IMR-90 (cell line): ENCODE measurements around the gene PTCD1. TPM values are rescaled to one million over a fixed set of nuclear protein-coding genes. Genes with fewer than 3 reads are reported as not detected.
A peak's percentile ranks its signal among the peaks of the same experiment; 100 is the strongest.

Experiments used
- ATAC-seq: fragments of 200-7000 bp; cut with Tn5 transposase; 2 replicates; pipeline ENCODE4 v1.9.1; 2020; ENCODE audit warnings: low read depth, mild to moderate bottlenecking, moderate library complexity
- BruUV-seq: library from RNA; stranded (reverse); fragments of 400-500 nt; replicated peaks from 2 replicates; lab custom pipeline; 2021; lab: Mats Ljungman, UMichigan
- CTCF ChIA-PET: fragments of 300-600 bp; formaldehyde crosslinking; extraction: SDS; loops from one replicate; lab custom pipeline; 2021; ENCODE audit warnings: antibody characterized with exemption; lab: Yijun Ruan, JAX
- POLR2A ChIA-PET: fragments of 300-600 bp; sonication (Branson Sonifier 250); formaldehyde crosslinking; loops from one replicate; lab custom pipeline; 2022; ENCODE audit warnings: antibody characterized with exemption; ENCODE audit not compliant: unreplicated experiment; lab: Charles Lee
- DNase-seq: peaks from one replicate; pipeline ENCODE4 v3.0.0; 2013
- H2AFZ ChIP-seq: replicated peaks from 2 replicates; pipeline ENCODE3; 2013; ENCODE audit warnings: low read length, mild to moderate bottlenecking; ENCODE audit not compliant: poor library complexity
- H2AK5ac ChIP-seq: 2 replicates; pipeline ENCODE4 v1.6.1; 2013; ENCODE audit warnings: low read depth, low read length, inconsistent platforms
- H2AK9ac ChIP-seq: replicated peaks from 2 replicates; pipeline ENCODE3; 2013; ENCODE audit warnings: mild to moderate bottlenecking, low read depth, low read length, moderate library complexity; ENCODE audit not compliant: poor library complexity
- H2BK120ac ChIP-seq: 2 replicates; pipeline ENCODE4 v1.6.1; 2013; ENCODE audit warnings: low read depth, low read length, inconsistent platforms
- H2BK15ac ChIP-seq: 3 replicates; pipeline ENCODE4 v1.6.1; 2013; ENCODE audit warnings: low read depth, low read length, inconsistent platforms
- H2BK20ac ChIP-seq: 2 replicates; pipeline ENCODE4 v1.6.1; 2013; ENCODE audit warnings: low read depth, mild to moderate bottlenecking, inconsistent platforms, low read length, moderate library complexity
- H2BK5ac ChIP-seq: 2 replicates; pipeline ENCODE4 v1.6.1; 2013; ENCODE audit warnings: mild to moderate bottlenecking, low read depth, low read length, inconsistent platforms; ENCODE audit not compliant: poor library complexity, severe bottlenecking
- H3K14ac ChIP-seq: replicated peaks from 2 replicates; pipeline ENCODE4 v1.6.1; 2013; ENCODE audit warnings: low read depth, low read length, inconsistent platforms
- H3K18ac ChIP-seq: 2 replicates; pipeline ENCODE4 v1.6.1; 2013; ENCODE audit warnings: low read depth, low read length, control low read depth
- H3K23ac ChIP-seq: 2 replicates; pipeline ENCODE4 v1.6.1; 2013; ENCODE audit warnings: low read depth, low read length, inconsistent platforms
- H3K27ac ChIP-seq: 2 replicates; pipeline ENCODE4 v1.5.1; 2013; ENCODE audit warnings: mild to moderate bottlenecking, control low read depth, low read length; ENCODE audit not compliant: insufficient read depth
- H3K27me3 ChIP-seq: 2 replicates; pipeline ENCODE4 v1.6.1; 2013; ENCODE audit warnings: low read length; ENCODE audit not compliant: control insufficient read depth, insufficient read depth
- H3K36me3 ChIP-seq: 2 replicates; pipeline ENCODE4 v1.6.1; 2013; ENCODE audit warnings: low read length, mixed read lengths; ENCODE audit not compliant: control insufficient read depth, insufficient read depth
- H3K4ac ChIP-seq: 2 replicates; pipeline ENCODE4 v1.6.1; 2013; ENCODE audit warnings: low read depth, low read length, inconsistent platforms
- H3K4me1 ChIP-seq: 2 replicates; pipeline ENCODE4 v1.6.1; 2013; ENCODE audit warnings: low read length, mixed read lengths; ENCODE audit not compliant: control insufficient read depth, insufficient read depth
- H3K4me2 ChIP-seq: 2 replicates; pipeline ENCODE4 v1.6.1; 2013; ENCODE audit warnings: low read depth, mild to moderate bottlenecking, control low read depth, low read length, moderate library complexity
- H3K4me3 ChIP-seq: 2 replicates; pipeline ENCODE4 v1.5.1; 2013; ENCODE audit warnings: low read depth, mild to moderate bottlenecking, control low read depth, low read length, moderate library complexity; ENCODE audit not compliant: insufficient read depth
- H3K56ac ChIP-seq: 2 replicates; pipeline ENCODE4 v1.6.1; 2013; ENCODE audit warnings: low read length, inconsistent platforms; ENCODE audit not compliant: insufficient read depth; ENCODE audit errors: extremely low read depth
- H3K79me1 ChIP-seq, 2 experiments: 2 replicates each; pipeline ENCODE4 v1.6.1; 2013; ENCODE audit warnings: low read length in 2 of 2, inconsistent platforms in 1 of 2, low read depth in 1 of 2
- H3K9ac ChIP-seq: 2 replicates; pipeline ENCODE4 v1.6.1; 2013; ENCODE audit warnings: low read depth, low read length, control low read depth
- H3K9me1 ChIP-seq: 2 replicates; pipeline ENCODE4 v1.6.1; 2013; ENCODE audit warnings: low read length, inconsistent platforms; ENCODE audit not compliant: insufficient read depth
- H3K9me3 ChIP-seq: 2 replicates; pipeline ENCODE4 v1.6.1; 2013; ENCODE audit warnings: low read length; ENCODE audit not compliant: control insufficient read depth, insufficient read depth
- H4K20me1 ChIP-seq: 2 replicates; pipeline ENCODE4 v1.6.1; 2013; ENCODE audit warnings: low read length, inconsistent platforms; ENCODE audit not compliant: insufficient read depth
- H4K5ac ChIP-seq: 2 replicates; pipeline ENCODE4 v1.6.1; 2013; ENCODE audit warnings: mild to moderate bottlenecking, low read depth, low read length, control low read depth
- H4K8ac ChIP-seq, 2 experiments: 2 replicates each; pipeline ENCODE4 v1.6.1; 2013; ENCODE audit warnings: low read depth in 2 of 2, low read length in 2 of 2, control low read depth in 1 of 2, inconsistent platforms in 1 of 2
- H4K91ac ChIP-seq: 2 replicates; pipeline ENCODE4 v1.6.1; 2013; ENCODE audit warnings: low read depth, low read length, inconsistent platforms; ENCODE audit not compliant: insufficient read depth
- BHLHE40 ChIP-seq: fragments of 150-350 bp; IDR thresholded peaks from 2 replicates; pipeline ENCODE4 v1.6.1; 2016; ENCODE audit warnings: mild to moderate bottlenecking, low read depth, low read length
- NFE2L2 ChIP-seq: fragments of 150-350 bp; IDR thresholded peaks from 2 replicates; pipeline ENCODE4 v1.6.1; 2016; ENCODE audit warnings: low read depth, mild to moderate bottlenecking, low read length
- POLR2A ChIP-seq: IDR thresholded peaks from 2 replicates; pipeline ENCODE4 v1.6.1; 2012; ENCODE audit warnings: mild to moderate bottlenecking, low read depth, low read length
- RAD21 ChIP-seq: IDR thresholded peaks from 2 replicates; pipeline ENCODE4 v1.6.1; 2012; ENCODE audit warnings: low read length, improper control_type of control experiment
- RCOR1 ChIP-seq: IDR thresholded peaks from 2 replicates; pipeline ENCODE4 v1.6.1; 2012; ENCODE audit warnings: mild to moderate bottlenecking, low read length, improper control_type of control experiment; ENCODE audit not compliant: insufficient replicate concordance
- SMC3 ChIP-seq: fragments of 150-350 bp; IDR thresholded peaks from 2 replicates; pipeline ENCODE4 v1.6.1; 2016; ENCODE audit warnings: low read depth, mild to moderate bottlenecking, antibody characterized with exemption, low read length, moderate library complexity
- WGBS, 2 experiments: methylation state at CpG; one replicate each; pipeline versions ENCODE4 v1.1.5 to v1.1.7; 2013; ENCODE audit warnings: missing lambda C conversion rate in 2 of 2; ENCODE audit not compliant: insufficient read length in 1 of 2; ENCODE audit errors: extremely low coverage in 2 of 2; 5-methylcytosine and 5-hydroxymethylcytosine counted together
- dilution Hi-C: fragments of 300-500 bp; cut with HindIII; formaldehyde crosslinking; loops from one replicate; pipeline ENCODE4 v1.14.3; 2018; ENCODE audit warnings: low sequenced_read_pairs; ENCODE audit not compliant: unreplicated experiment
- in situ Hi-C: fragments of 300-500 bp; cut with MboI; formaldehyde crosslinking; loops from 3 replicates; pipeline ENCODE4 v1.14.3; 2019; ENCODE audit warnings: low sequenced_read_pairs, inconsistent platforms, mixed read lengths
- intact Hi-C: fragments of 100-400 bp; cut with micrococcal nuclease; formaldehyde crosslinking; loops from 2 replicates; pipeline ENCODE4 v1.10.0; 2022
- polyA plus RNA-seq, 3 experiments: library from polyadenylated mRNA; depleted of rRNA; stranded (reverse); fragments of >200 nt; gene quantifications; 2 replicates each; pipeline ENCODE4 v1.2.3, GENCODE V29; 2012; ENCODE audit warnings: low replicate concordance in 1 of 3
- total RNA-seq: library from RNA; depleted of rRNA; stranded (reverse); fragments of >200 nt; gene quantifications from 2 replicates; pipeline ENCODE4 v1.2.3, GENCODE V29; 2012
- TF ChIP-seq, protein P1 (sequence below): fragments of 150-350 bp; IDR thresholded peaks from 2 replicates; pipeline ENCODE4 v1.6.1; 2016; ENCODE audit warnings: low read depth, mild to moderate bottlenecking, low read length, moderate library complexity, borderline replicate concordance

The PTCD1 gene
- total and polyA plus RNA-seq, 2 of the 4 experiments (the other 2 are of a cell fraction) = 2.2 to 4.0 TPM

DNA sequence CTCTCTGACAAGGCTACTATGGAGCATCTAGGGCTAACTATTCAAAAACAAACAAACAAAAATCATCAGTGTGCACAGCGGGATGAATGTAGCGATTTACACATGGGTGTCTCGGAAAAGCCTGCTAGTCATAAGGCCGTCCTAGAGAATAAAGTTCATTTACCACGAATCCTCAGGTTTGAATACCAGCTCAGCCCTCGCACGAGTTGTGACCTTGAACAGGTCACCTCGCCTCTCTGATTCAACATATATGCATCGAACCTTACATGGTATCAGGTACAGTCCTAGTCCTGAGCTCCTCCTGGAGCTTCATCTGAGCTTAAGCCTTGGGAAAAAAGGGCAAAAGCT lies 26.8 kb upstream of the PTCD1 start:
- Histone ChIP-seq H3K27me3 (no peaks in the 10 kb centered on the region), H2AFZ (peak overlapping the region; percentile 95), H3K9me1 (peaks cover 5% of the 10 kb centered on the region; the same call in 1 of the 2 replicates), H3K4me3 (peak overlapping the region; percentile 73), H3K4me1 (no peaks in the 10 kb centered on the region; the same call in 1 of the 2 replicates), H3K9ac (peak overlapping the region; percentile 86), H3K79me1 (peaks cover 3 to 44% of the 10 kb centered on the region in 2 experiments), H3K4ac (peak overlapping the region; percentile 95), H3K56ac (peak overlapping the region; percentile 76), H3K18ac (no peak overlapping the region), H4K8ac (peak overlapping the region; percentile 75 to 96), H2BK5ac (peak overlapping the region; percentile 82), H3K9me3 (no peaks in the 10 kb centered on the region), H2AK5ac (peak overlapping the region; percentile 98), H2BK15ac (no peak overlapping the region), H3K36me3 (peaks cover 9% of the 10 kb centered on the region), H3K27ac (peak overlapping the region; percentile 82), H4K91ac (peak overlapping the region; percentile 85), H4K5ac (peak overlapping the region; percentile 5), H4K20me1 (peaks cover 15% of the 10 kb centered on the region), H2AK9ac (peak overlapping the region; percentile 98), H3K14ac (peak overlapping the region; percentile 83), H2BK120ac (no peak overlapping the region), H3K23ac (peak overlapping the region; percentile 84), H2BK20ac (no peak overlapping the region), H3K4me2 (peak overlapping the region; percentile 87)
- dilution Hi-C loops (no loop called here), in situ Hi-C loops (no loop called here), intact Hi-C loops (no loop called here)
- BruUV-seq = no TSS peak
- 20% methylated on average over 2 of the region's 9 CpGs; no CpG with 5 or more reads in 1 of the 2 experiments for WGBS, 2 experiments
- TF ChIP-seq RAD21 (no peak), BHLHE40 (no peak), RCOR1 (no peak), POLR2A (no peak), SMC3 (no peak), NFE2L2 (no peak)
- TF ChIP-seq, protein P1, sequence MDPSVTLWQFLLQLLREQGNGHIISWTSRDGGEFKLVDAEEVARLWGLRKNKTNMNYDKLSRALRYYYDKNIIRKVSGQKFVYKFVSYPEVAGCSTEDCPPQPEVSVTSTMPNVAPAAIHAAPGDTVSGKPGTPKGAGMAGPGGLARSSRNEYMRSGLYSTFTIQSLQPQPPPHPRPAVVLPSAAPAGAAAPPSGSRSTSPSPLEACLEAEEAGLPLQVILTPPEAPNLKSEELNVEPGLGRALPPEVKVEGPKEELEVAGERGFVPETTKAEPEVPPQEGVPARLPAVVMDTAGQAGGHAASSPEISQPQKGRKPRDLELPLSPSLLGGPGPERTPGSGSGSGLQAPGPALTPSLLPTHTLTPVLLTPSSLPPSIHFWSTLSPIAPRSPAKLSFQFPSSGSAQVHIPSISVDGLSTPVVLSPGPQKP = no peak
- ChIA-PET CTCF (no interaction called here), POLR2A (no interaction called here)
- DNase-seq (no peak), ATAC-seq (peak; percentile 4)
